Ramos (cell line): ENCODE measurements around the gene CCDC167.
"Not testable (repeated sequence)": the region's sequence is repeated elsewhere in the genome, so short reads cannot be mapped to it uniquely, and the experiment has no call there.

Experiments
- in situ Hi-C: fragments of 300-500 bp; cut with MboI; formaldehyde crosslinking; loops from one replicate; pipeline ENCODE4 v1.14.3; 2022; ENCODE audit warnings: low sequenced_read_pairs; ENCODE audit not compliant: unreplicated experiment

The CCDC167 gene

DNA sequence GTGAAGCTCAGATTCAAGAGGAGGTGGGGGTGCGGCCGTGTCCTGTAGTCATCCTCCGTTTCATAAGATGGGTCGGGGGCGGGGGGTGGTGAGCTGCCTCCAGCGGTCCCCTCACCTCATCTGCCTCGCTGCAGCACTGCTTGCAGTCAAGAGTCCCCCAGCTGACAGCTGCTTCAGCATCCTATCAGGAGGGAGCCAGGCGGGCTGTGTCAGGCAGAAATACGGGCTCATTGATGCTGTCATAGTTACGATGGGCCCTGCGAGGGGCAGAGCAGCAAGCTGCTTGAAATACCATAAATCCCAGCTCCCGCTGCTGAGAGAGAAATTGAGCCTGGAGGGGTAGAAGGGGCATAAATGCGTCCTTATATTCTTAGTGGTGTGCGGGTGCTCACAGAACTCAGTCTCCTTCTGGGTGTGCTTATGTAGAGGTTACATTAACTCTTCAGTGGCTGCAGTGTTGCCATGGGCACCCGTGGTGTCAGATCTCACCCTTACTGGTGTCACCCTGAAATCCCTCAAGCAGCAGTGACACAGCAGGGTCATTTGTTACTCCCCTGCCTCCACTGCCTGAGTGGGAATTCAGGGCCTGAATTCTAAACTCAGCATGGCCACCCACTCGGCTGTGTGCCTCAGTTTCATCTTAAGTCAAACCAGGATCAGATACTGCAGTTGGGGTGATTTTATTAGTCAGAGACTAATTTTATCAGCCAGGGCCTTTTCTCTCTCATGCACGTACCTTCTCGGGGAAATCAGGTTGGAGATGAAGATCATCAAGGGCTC is 21.8 kb downstream of the CCDC167 start:
- in situ Hi-C loops = no loop called here

DNA sequence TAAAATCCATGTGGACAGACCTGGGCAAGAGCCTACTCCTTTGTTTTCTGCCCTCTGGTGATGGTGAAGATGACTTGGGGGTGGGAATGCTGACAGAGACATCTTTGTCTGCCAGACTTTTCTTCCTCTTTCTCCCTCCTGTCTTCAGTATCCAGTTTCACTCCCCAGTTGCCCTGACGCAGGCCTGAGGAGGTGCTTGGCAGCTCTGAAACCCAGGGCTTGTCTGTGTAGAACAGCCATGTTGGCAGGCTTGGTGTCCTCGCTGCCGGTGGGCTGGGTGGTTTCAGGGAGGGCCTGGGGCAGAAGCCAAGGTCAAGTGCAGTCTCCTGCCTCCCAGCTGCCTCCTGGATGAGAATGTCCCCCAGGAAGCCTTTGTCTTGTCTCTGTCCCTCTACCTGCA is 22.5 kb downstream of the CCDC167 start:
- in situ Hi-C loops = no loop called here

DNA sequence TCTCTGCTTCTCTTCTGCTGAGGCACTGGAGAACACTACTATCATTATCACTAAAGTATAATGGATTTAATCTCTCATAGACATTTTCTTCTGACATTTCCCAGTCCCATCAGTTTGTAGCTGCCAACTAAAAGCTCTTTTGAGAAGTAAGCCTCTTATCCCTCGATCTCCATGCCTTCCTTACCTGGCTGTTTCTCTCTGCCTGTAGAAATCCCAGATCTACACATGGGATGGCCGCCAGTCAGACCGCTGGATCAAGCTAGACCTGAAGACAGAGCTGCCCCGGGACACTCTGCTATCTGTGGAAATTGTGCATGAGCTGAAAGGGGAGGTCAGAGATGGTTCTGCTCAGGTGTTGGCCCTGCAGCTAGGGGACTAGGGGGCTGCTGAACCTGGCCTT is 25.4 kb downstream of the CCDC167 start:
- in situ Hi-C loops = no loop called here

DNA sequence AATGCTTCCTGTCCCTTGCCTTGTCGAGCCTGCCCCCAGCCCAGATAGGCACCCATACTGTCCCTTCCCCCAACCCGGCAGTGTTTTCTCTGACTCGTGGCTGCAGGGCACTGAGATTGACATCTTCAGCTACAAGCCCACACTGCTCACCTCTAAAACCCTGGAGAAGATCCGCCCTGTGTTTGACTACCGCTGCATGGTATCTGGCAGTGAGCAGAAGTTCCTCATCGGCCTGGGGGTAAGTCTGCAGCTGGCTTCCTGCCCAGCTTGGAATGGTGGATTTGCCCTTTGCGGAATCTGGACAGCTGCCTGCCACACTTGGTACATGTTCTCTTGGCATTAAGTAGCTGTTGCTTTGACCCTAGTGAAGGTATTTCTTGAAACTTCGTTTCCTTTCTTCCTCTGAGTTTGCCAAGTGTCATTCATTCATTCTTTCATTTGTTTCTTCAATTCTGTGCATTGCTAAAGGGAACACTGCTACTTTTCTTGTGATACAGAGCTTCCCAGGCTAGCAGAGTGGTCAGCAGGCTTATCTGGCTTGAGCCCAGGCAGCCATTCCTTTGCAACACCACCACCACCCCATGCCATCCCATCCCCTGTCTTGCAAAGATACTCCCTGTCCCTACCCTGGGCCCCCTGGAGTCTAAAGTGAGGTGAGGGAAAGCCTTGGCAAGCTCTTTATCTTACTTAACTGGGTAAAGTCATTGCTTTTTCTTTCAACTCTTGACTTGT is 26.2 kb downstream of the CCDC167 start:
- in situ Hi-C loops = no loop called here

DNA sequence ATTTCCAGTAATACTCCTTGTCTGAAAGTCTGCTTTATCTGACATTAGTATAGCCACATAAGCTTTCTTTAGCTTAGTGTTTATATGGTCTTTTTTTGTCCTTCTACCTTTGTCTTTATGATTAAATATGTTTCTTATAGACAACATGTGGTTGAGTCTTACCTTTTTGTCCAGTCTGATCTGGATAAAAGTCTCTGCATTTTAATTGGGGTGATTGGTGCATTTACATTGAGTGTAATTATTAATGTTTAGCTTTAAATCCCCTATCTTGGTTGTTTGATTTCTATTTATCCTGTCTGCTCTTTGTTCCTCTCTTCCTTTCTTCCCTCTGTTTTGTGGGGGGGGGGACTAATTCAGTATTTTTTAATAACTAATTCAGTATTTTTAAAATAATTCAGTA is 32.0 kb downstream of the CCDC167 start:
- in situ Hi-C loops = no loop called here

DNA sequence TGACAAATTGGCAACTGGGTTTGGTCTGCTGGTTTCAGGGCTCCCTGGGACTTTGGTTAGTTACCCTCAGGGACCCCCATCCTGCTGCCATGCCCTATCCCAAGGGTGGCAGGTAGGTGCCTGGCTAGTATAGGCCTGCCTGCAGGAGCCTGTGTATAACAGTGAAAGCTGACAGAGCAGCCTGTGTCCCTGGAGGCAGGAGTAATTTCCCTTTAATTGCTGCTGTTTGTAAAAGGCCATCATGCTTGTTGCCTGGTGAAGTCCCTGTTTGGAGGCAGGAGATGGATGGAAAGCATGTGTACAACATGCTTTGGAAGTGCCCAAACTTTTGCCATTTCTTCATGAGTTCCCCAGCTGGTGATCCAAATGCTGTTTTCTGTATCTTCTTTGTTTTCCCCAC is 36.6 kb downstream of the CCDC167 start:
- in situ Hi-C loops = no loop called here

DNA sequence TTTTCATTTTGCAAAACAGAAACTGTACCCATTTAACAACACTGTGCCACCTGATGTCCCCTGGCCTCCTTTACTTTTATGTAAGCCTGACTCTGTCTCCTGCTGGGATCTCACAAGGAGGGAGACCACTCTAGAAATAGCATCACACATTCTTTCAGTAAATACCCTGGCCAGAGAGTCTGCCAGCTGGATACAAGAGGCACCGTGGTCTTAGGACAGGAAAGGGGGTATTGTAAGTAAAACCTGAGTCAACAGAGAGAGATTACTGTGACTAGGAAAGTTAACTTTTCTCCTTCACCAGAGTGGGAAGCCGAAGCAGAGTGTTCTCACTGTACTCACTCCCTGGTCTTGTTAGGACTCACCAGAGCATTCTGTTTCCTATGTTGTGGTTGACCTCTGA is 38.9 kb downstream of the CCDC167 start:
- in situ Hi-C loops = no loop called here

DNA sequence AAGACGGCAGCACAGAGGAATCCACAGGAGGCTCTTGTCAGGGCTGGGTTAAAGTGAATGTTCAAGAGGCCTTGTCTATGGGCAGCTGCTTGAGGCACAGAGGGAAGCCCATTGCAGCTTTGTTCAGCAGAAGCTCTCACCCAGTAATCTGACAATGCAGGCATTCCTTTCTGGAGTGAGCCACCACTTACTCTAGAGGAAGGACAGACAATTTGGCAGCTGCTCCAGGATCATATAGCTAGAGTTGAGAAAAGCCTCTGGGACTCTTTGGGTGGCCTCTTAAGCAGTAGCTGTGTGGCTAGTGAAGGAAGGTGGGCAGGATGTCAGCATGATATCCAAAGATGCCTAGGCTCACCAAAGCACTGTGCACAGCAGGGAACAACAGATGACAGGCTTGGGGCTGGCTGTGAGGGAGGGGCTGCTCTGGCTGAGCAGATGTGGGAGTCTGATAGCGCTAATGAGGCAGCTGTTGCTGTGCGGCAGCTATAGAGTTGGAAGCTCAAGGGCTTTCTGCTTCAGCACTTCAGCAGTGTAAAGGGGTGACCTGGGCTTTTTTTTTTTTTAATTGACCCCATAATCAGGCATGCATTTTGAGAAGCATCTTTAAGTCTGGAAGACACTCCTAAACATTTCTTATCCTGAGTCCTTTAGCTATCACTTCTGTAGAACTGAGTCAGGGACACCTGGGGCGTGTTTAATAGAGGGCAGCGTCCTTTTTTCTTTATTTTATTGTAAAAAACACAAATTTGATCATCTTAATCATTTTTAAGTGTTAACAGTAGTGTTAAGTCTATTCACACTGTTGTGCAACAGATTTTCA is 39.5 kb downstream of the CCDC167 start:
- in situ Hi-C loops = no loop called here

DNA sequence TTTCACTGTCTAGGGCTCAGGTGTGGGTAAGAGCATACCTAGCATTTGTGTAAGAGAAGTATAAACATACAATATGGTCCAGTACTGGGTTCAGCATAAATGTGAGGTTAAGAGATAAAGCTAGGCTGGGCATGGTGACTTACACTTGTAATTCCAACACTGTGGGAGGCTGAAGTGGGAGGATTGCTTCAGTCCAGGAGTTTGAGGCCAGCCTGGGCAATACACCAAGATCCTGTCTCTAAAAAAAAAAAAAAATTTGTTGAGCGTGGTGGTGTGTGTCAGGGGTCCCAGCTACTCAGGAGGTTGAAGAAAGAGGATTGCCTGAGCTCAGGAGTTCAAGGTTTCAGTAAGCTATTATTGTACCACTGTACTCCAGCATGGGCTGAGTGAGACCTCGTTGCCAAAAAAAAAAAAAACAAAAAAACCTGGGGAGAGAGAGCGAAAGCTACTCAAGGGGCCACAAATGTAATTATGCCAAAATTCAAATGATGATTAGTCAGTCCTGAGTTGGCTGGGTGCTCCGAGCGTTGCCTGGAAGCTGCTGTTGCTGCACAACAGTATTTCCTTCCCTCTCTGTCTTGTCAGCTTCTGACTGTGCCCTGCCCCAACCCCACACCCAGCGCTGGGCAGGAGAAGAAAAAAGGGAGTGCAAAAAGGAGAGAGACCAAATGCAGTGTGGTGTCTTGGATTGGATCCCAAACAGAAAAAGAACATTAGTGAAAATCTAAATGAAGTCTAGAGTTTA is 42.7 kb downstream of the CCDC167 start:
- in situ Hi-C loops = no loop called here

DNA sequence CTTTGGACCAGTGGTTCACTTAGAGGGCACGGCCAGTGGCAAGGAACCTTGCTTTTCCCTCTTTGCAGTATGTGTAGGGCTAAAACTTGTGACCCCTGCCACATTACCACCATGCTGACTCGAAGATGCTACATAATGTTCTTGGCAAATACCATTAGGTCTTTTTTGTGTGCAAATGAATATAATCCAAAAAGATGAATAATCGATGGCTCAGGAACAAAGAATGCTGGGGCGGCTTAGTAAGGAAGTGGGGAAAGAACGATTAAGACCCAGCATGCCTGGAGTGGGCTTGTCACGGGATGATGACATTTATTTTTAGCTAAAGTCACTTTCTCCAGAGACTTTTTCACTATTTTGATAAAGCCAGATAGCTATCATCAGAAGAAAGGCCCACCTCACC is 43.6 kb downstream of the CCDC167 start:
- in situ Hi-C loops = no loop called here

DNA sequence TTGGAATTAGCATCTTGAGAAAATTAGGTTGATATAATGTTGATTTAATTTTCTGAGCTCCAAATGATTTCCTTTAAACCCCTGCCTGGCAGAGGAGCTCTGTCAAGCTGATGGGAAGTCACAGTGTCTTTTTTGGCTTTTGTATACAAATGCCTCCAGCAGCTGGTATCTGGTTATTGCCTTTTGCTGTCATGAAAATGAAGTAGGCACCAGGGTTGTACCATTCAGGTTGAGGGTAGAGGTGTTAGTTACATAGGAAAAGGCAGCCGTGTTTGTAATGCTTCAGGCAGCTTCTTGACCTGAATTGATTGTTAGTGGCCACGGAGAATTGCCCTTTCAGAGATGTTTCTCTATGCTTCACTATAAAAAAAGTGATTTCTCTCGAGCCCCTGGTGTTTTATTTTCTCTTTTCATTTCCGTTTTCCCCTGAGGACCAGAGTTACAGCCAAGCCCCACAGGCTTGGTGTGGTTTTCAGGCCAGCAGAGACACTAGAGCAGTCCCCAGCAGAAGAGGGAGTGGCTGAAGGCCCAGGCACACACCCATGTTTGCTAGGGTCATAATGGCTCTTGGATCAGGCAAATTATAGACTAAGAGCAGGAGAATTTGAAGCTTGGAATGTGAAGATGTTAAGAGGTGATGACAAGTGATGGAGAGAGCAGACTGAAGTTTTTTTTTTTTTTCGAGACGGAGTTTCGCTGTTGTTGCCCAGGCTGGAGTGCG is 45.1 kb downstream of the CCDC167 start:
- in situ Hi-C loops = no loop called here

DNA sequence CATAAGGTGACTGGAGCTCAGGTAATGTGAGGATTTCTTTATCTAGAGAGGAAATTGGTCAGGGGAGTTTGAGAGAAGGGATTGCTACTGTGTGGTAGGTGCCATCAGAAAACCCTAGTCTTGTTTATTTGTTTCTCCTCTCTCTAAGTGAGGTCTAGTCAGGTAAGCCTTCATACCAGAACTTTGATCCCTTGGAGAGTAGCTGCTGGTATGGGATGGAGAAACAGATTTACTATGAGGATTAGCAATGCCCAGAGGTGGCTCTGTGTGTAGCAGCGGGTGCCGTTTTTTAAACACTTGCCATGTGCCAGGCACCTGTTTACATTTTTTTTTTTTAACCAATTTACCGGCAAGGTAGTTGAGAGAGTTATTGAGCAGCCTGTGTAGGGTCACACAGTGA is 47.2 kb downstream of the CCDC167 start:
- in situ Hi-C loops = no loop called here

DNA sequence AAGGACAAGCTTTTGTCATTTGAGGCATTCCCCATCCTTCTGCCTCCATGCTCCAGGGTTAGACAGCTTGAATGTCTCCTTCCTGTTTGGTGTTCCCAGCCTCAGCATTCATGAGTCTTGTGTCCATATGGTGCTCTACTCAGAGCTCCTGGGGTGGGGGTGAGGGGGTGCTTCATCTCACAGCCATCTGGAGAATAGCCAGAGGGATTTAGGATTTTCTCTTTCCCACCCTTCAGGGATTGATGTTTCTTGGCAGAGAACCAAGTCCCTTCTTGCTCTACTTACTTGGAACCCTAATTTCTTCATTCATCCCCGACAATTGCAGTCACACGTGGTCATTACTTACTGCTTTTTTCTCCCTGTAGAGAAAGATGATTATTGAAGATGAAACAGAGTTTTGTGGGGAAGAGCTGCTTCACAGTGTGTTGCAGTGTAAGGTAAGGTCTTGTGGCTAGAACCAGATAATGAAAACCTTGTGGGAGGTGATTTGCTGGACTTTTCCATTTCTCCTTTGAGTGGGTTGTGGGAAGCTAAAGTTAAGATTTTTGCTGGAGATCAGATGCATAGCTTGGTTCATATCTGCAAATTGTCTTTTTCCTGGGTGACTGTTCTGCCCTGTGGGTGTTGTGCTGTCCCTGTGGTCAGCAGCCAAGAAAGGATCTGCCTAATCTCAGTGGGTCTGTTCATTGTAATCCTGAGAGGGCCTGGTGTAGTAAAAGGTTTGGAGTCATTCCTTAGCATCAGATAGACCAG is 48.1 kb downstream of the CCDC167 start:
- in situ Hi-C loops = no loop called here

DNA sequence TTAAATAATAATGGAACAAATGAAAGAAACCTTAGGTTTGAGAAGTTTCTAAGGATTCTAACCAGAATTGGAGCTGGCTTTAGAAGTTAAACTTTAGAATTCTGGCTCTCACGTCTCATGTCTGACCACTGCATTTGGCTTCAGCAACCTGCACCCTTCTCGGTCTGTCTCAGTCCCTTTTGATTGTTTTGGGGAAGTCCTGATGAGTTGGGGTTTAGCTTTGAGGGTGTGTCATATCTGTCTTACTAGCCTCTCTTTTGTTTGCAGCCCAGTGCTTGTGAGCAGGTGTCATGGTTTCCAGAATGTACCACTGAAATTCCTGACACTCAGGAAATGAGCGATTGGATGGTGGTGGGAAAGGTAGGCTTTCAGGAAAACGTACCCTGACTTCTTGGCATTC is 49.7 kb downstream of the CCDC167 start:
- in situ Hi-C loops = no loop called here

DNA sequence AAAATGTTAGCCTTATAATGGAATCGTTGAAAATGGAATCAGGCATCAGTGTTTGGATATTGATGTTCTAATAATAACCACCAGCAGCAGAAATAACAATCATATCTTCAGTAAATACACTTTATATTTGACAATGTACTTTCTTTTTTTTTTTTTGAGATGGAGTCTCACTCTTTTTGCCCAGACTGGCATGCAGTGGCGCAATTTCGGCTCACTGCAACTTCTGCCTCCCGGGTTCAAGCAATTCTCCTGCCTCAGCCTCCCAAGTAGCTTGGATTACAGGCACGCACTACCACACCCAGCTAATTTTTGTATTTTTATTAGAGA is 56.5 kb downstream of the CCDC167 start:
- in situ Hi-C loops = not testable (repeated sequence)

DNA sequence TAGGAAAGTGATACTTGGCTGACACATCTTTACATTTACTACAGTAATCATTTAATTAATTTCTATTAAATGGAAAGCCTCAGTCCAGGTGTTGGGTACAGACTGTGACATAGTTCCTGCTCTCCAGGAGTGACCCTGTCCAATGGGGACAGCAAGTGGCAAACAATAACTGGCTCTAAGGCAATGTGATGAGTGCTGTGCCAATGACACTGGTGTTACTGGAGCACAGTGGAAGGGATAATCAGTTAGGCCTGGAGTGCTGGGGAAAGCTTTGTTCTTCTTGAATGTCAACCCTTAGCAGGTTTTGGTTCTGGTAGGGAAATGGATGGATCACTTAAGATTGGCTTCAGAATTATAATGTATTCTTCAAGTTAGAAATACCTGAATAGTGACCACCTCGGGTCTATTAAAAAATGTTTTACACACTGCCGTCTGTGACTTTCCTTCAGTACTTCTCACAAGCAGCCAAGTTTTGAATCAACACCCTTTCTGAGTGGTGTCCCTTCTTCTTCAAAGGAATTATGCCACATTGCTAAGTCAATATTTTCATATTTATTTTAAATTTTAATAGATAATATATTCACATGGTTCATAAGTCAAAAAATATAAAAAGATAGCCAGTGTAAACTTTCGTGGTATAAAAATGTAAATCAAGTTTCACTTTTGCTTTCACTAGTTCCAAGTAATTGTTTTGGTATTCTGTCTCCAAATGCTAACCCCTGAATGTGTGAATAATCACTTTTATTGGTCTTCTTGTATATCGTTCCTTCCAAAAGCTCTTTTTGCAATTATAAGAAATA is 57.1 kb downstream of the CCDC167 start:
- in situ Hi-C loops = no loop called here

DNA sequence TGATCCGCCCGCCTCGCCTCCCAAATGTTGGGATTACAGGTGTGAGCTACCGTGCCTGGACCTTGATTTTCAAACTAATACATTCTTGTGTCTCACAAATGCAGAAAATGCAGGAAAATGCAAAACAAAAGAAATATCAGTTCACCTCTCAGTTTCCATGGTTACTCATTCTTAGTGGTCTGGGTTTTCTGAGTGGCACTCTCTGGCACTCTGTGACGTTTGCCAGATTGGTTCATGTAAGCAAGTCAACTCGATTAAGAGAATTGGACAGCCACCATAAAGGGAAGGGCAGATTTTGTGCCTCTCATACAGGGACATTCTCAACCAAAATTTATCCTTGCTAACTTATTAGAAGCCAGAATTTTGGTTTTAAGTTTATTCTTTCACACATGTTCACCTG is 58.0 kb downstream of the CCDC167 start:
- in situ Hi-C loops = no loop called here

DNA sequence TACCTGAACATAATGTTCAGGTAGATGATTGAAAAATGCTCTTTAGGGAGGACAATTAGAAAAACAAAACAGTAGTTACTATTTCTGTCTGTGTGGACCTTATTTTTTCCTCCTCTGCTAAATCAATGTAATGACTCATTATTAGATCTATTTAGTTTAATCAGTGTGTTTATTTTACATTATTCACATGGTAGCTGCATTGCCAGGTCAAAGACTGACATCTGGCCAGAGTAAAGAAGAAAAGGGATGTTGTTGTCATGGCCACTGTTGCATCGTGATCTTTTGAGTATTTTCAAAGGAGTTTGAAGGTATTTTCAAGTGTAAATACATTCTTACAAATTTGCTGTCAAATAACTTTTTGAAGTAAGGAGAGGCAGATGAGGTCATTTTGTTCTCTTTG is 60.8 kb downstream of the CCDC167 start:
- in situ Hi-C loops = no loop called here
